GM10248 (cell line): ENCODE data around the gene DNAJC30.

Source experiments
- CTCF ChIA-PET: fragments of 300-600 bp; sonication (Branson Sonifier 250); formaldehyde crosslinking; extraction: SDS; loops from one replicate; lab custom pipeline; 2021; ENCODE audit warnings: antibody characterized with exemption; lab: Yijun Ruan, JAX
- POLR2A ChIA-PET: fragments of 350-650 bp; sonication (Branson Sonifier 250); formaldehyde crosslinking; extraction: SDS; loops from one replicate; lab custom pipeline; 2020; ENCODE audit warnings: antibody characterized with exemption; lab: Yijun Ruan, JAX
- DNase-seq: peaks from one replicate; pipeline ENCODE4 v3.0.0; 2012; ENCODE audit errors: extremely low spot score
- TF ChIP-seq, protein P1 (sequence below): IDR thresholded peaks from 2 replicates; pipeline ENCODE4 v1.5.1; 2012; ENCODE audit warnings: mild to moderate bottlenecking, low read depth; ENCODE audit errors: extremely low read depth, missing control alignments, control extremely low read depth

DNAJC30 gene

GRCh38 chr7:73642834-73643233, 40.4 kb downstream of the DNAJC30 start:
- DNase-seq: no peak
- ChIA-PET CTCF (interaction anchor here (1.4 kb wide), 1 partner anchor 36 kb away, joined by 3 read pairs; no protein-coding TSS in a partner anchor), POLR2A (no interaction called here)
- TF ChIP-seq, protein P1, sequence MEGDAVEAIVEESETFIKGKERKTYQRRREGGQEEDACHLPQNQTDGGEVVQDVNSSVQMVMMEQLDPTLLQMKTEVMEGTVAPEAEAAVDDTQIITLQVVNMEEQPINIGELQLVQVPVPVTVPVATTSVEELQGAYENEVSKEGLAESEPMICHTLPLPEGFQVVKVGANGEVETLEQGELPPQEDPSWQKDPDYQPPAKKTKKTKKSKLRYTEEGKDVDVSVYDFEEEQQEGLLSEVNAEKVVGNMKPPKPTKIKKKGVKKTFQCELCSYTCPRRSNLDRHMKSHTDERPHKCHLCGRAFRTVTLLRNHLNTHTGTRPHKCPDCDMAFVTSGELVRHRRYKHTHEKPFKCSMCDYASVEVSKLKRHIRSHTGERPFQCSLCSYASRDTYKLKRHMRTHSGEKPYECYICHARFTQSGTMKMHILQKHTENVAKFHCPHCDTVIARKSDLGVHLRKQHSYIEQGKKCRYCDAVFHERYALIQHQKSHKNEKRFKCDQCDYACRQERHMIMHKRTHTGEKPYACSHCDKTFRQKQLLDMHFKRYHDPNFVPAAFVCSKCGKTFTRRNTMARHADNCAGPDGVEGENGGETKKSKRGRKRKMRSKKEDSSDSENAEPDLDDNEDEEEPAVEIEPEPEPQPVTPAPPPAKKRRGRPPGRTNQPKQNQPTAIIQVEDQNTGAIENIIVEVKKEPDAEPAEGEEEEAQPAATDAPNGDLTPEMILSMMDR: no peak

GRCh38 chr7:73638911-73639310, 44.3 kb downstream of the DNAJC30 start:
- CTCF ChIA-PET: interaction anchor here (1.3 to 1.6 kb wide), 2 partner anchors 8 to 91 kb away, joined by 3 read pairs; no protein-coding TSS in a partner anchor
- DNase-seq: no peak
- TF ChIP-seq, protein P1: no peak
- POLR2A ChIA-PET: no interaction called here

DNA sequence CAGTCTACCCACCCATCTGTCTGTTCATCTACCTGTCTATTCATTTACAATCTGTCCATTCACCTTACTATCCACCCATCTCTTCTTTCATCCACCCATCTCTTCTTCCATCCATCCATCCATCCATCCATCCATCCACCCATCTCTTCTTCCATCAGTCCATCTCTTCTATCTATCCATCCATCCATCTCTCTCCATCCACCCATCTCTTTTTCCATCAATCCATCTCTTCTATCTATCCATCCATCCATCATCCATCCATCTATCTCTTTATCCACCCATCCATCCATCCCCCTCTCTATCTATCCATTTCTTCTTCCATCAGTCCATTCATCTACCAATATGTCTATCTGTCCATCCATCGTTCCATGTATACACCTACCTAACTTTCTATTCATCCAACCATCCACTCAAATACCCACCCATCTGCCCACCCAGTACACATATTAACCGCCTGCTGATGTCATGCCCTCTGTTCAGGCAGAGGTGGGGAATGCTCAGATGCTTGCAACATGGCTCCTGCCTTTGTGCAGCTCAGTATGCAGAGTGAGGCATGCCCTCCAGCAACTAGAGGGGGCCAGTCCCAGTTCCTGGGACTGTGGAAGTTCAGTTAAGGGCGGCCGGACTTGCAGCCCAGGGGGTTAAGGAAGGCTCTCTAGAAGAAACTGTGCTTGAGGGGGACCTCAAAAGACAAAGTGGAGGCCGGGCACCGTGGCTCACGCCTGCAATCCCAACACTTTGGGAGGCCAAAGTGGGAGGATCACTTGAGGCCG, 47.6 kb downstream of the DNAJC30 start:
- CTCF ChIA-PET: no interaction called here

DNA sequence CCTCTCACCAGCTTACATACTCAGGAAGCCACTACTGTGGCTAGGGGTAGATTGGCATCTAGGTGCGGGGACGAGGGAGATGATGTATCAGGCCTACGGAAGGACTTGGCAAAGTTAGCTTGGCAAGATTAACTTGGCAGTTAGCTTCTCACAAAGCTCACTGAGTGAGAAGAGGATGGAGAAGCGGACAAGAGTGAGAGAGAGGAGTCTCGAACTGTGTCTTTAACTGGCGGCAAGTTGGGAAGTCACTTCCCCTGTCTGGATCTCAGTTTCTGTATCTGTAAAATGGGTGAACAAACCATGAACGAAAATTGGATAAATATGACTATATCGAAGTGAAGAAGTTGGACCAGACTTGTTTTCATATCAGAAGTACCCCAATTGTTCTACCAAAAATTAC, 49.4 kb downstream of the DNAJC30 start:
- ChIA-PET POLR2A (no interaction called here), CTCF (interaction anchor here (1.0 kb wide), 1 partner anchor 92 kb away, joined by 3 read pairs; no protein-coding TSS in a partner anchor)
- DNase-seq: no peak
- TF ChIP-seq, protein P1: no peak

More for the DNA sequence above, 47.6 kb downstream of the DNAJC30 start:
- TF ChIP-seq, protein P1: no peak
- POLR2A ChIA-PET: no interaction called here
- DNase-seq: no peak

DNA sequence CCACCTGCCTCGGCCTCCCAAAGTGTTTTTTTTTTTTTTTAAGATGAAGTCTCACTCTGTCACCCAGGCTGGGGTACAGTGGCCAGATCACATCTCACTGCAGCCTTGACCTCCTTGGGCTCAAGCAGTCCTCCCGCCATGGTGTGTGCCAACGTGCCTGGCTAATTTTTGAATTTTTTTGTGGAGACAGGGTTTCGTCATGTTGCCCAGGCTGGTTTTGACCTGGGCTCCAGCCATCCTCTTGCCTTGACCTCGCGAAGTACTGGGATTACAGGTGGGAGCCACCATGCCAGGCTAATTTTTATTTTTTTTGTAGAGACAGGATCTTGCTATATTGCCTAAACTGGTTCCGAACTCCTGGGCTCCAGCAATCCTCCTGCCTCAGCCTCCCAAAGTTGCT, 49.9 kb downstream of the DNAJC30 start:
- TF ChIP-seq, protein P1: no peak
- DNase-seq: no peak
- ChIA-PET POLR2A (no interaction called here), CTCF (interaction anchor here (1.0 kb wide), 1 partner anchor 92 kb away, joined by 3 read pairs; no protein-coding TSS in a partner anchor)

DNA sequence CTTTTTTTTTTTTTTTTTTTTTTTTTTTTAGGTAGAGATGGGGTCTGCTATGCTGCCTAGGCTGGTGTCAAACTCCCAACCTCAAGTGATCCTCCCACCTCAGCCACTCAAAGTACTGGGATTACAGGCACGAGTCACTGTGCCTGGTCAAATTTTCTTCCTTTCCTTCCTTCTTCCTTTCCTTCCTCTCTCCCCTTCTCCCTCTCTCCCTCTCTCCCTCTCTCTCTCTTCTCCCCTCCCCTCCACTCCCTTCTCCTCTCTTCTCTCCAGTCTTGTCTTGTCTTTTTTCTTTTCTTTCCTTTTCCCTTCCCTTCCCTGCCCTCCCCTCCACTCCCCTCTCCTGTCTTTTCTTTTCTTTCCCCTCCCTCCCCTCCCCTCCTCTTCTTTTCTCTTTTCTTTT, 51.7 kb downstream of the DNAJC30 start:
- ChIA-PET CTCF (interaction anchor here (3.6 kb wide), 1 partner anchor 25 kb away, joined by 11 read pairs; no protein-coding TSS in a partner anchor), POLR2A (no interaction called here)
- TF ChIP-seq, protein P1: no peak
- DNase-seq: no peak
